HepG2 (cell line): Measurements from ENCODE around the gene INTS1. TPM values are rescaled to one million over a fixed set of nuclear protein-coding genes. Genes with fewer than 3 reads are reported as not detected.
A peak's percentile ranks its signal among the peaks of the same experiment; 100 is the strongest.

Source experiments
- ASH2L ChIP-seq: fragments of 300-600, 200-600 bp; sonication (generic); IDR thresholded peaks from 2 replicates; pipeline ENCODE4 v1.7.0; 2017; ENCODE audit warnings: low read depth, mild to moderate bottlenecking, moderate library complexity, mixed read lengths, low read length; ENCODE audit not compliant: insufficient read length
- ELF3 ChIP-seq: IDR thresholded peaks from 2 replicates; pipeline ENCODE4 v1.6.1; 2016; ENCODE audit warnings: missing genetic modification reagents, missing compliant biosample characterization
- FOXA1 ChIP-seq, 2 experiments: fragments of 450-650 bp in 1 of 2; sonication (generic) in 1 of 2; formaldehyde crosslinking in 1 of 2; IDR thresholded peaks; 2 replicates each; pipeline versions ENCODE4 v1.4.0 to v1.6.1; 2016 to 2020; ENCODE audit warnings: missing genetic modification reagents in 1 of 2
- FOXA3 ChIP-seq: IDR thresholded peaks from 2 replicates; pipeline ENCODE4 v1.6.1; 2016; ENCODE audit warnings: missing genetic modification reagents, missing compliant biosample characterization
- KDM2A ChIP-seq: sonication (generic); formaldehyde crosslinking; IDR thresholded peaks from 2 replicates; pipeline ENCODE4 v1.4.0; 2020; ENCODE audit warnings: low read depth, missing genetic modification reagents, borderline replicate concordance
- RFX5 ChIP-seq: IDR thresholded peaks from 2 replicates; pipeline ENCODE4 v1.6.1; 2011; ENCODE audit warnings: low read depth, low read length, improper control_type of control experiment
- RXRB ChIP-seq: IDR thresholded peaks from 2 replicates; pipeline ENCODE4 v1.6.1; 2016; ENCODE audit warnings: borderline replicate concordance, missing genetic modification reagents, missing compliant biosample characterization
- SALL1 ChIP-seq: sonication (generic); formaldehyde crosslinking; IDR thresholded peaks from 2 replicates; pipeline ENCODE4 v1.8.0; 2022; ENCODE audit warnings: mild to moderate bottlenecking, missing genetic modification reagents
- SMAD3 ChIP-seq: sonication (generic); formaldehyde crosslinking; IDR thresholded peaks from 2 replicates; pipeline ENCODE4 v1.4.0; 2020; ENCODE audit warnings: missing genetic modification reagents
- STAG1 ChIP-seq: sonication (generic); formaldehyde crosslinking; IDR thresholded peaks from 2 replicates; pipeline ENCODE4 v1.4.0; 2020; ENCODE audit warnings: missing genetic modification reagents
- TCF7 ChIP-seq: sonication (generic); IDR thresholded peaks from 2 replicates; pipeline ENCODE4 v1.6.1; 2016; ENCODE audit warnings: antibody characterized with exemption, low read depth
- TMF1 ChIP-seq: sonication (generic); formaldehyde crosslinking; IDR thresholded peaks from 2 replicates; pipeline ENCODE4 v1.8.1; 2022; ENCODE audit warnings: low read depth, missing genetic modification reagents
- ZNF501 ChIP-seq: sonication (generic); formaldehyde crosslinking; IDR thresholded peaks from 2 replicates; pipeline ENCODE4 v1.5.1; 2020; ENCODE audit warnings: mild to moderate bottlenecking, moderate library complexity, missing genetic modification reagents
- ZNF724P ChIP-seq: sonication (generic); formaldehyde crosslinking; IDR thresholded peaks from 2 replicates; pipeline ENCODE4 v1.8.0; 2022; ENCODE audit warnings: missing genetic modification reagents, borderline replicate concordance
- ZNF766 ChIP-seq: sonication (generic); formaldehyde crosslinking; IDR thresholded peaks from 2 replicates; pipeline ENCODE4 v1.5.0; 2020; ENCODE audit warnings: missing genetic modification reagents, borderline replicate concordance
- ZSCAN9 ChIP-seq: IDR thresholded peaks from 2 replicates; pipeline ENCODE4 v1.6.1; 2016; ENCODE audit warnings: borderline replicate concordance
- polyA plus RNA-seq, 8 experiments: library from polyadenylated mRNA; depleted of rRNA in 3 of 8; stranded (reverse) in 7 of 8; unstranded in 1 of 8; fragments of >200 nt; fragmentation: Illumina TruSeq in 4 of 8; extraction: Trizol in 4 of 8; gene quantifications; 2 replicates each; pipeline versions ENCODE4 v1.2.1 to v1.2.3, GENCODE V29; 2011 to 2016; ENCODE audit warnings: low read depth in 4 of 8, missing spikeins in 1 of 8, mixed read lengths in 1 of 8; ENCODE audit not compliant: insufficient read depth in 1 of 8
- total RNA-seq, 5 experiments: library from RNA; depleted of rRNA; stranded (reverse); fragments of >200 nt; fragmentation: Illumina TruSeq; extraction: Trizol; gene quantifications; 2 replicates each; pipeline ENCODE4 v1.2.3, GENCODE V29; 2016; ENCODE audit warnings: low read depth in 1 of 5
- TF ChIP-seq, protein P1 (sequence below): sonication (generic); formaldehyde crosslinking; IDR thresholded peaks from 2 replicates; pipeline ENCODE4 v1.8.0; 2022; ENCODE audit warnings: missing genetic modification reagents, low read depth, mild to moderate bottlenecking, borderline replicate concordance
- TF ChIP-seq, protein P2 (sequence below): sonication (generic); formaldehyde crosslinking; IDR thresholded peaks from 2 replicates; pipeline ENCODE4 v1.4.0; 2020; ENCODE audit warnings: missing genetic modification reagents
- TF ChIP-seq, protein P3 (sequence below): sonication (generic); formaldehyde crosslinking; IDR thresholded peaks from 2 replicates; pipeline ENCODE4 v1.8.1; 2023; ENCODE audit warnings: mild to moderate bottlenecking, inconsistent platforms, moderate library complexity, missing genetic modification reagents, borderline replicate concordance
- TF ChIP-seq, protein P4 (sequence below): sonication (generic); formaldehyde crosslinking; IDR thresholded peaks from 2 replicates; pipeline ENCODE4 v1.8.1; 2022; ENCODE audit warnings: low read depth, mild to moderate bottlenecking, missing genetic modification reagents
- TF ChIP-seq, protein P5 (sequence below): sonication (generic); formaldehyde crosslinking; IDR thresholded peaks from 2 replicates; pipeline ENCODE4 v1.4.0; 2020; ENCODE audit warnings: mild to moderate bottlenecking, missing genetic modification reagents
- TF ChIP-seq, protein P6 (sequence below): sonication (generic); formaldehyde crosslinking; IDR thresholded peaks from 2 replicates; pipeline ENCODE4 v1.5.0; 2020; ENCODE audit warnings: mild to moderate bottlenecking, missing genetic modification reagents, borderline replicate concordance

The INTS1 gene
- total and polyA plus RNA-seq, 2 of the 13 experiments (the other 11 are each of a cell fraction or from before 2014, with no cell fraction given): 13.7 to 29.0 TPM

DNA sequence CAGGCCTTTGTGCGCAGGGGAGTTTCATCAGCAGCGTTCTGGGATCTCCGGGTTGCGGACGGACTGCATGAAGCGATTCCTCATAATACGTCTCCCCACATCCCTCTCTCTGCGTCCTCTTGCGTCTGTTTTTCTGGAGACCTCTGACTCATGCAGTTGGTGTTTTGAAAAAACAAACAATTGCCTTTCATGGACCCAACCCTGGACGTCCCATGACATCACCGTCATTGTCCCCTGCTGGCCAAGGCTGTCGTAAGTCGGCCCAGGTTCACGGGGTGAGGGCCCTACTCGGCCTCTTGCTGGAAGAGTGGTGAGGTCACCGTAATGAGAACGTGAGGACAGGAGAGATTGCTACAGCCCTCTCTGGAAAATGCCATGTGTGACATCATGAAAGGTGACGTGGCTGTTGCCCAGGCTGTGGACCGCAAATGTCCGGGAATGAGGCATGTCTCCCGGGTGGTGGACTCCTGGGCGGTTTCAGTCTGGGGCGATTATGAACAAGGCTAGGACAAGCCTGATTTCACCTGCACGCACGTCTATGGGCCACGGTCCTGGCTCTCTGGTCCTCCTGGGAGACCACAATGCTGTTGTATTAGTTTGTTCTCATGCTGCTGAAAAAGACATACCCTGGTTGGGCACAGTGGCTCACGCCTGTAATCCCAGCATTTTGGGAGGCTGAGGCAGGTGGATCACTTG lies 16.5 kb upstream of the INTS1 start (continued):
- TF ChIP-seq ELF3 (CRISPR knock-in tag) (peak; percentile 61; the same call in 1 of the 2 replicates), KDM2A (peak; percentile 90), TMF1 (CRISPR knock-in tag) (no peak), SALL1 (peak; percentile 60), ASH2L (peak; percentile 52), RXRB (CRISPR knock-in tag) (peak; percentile 89), STAG1 (CRISPR knock-in tag) (no peak; the same call in 1 of the 2 replicates), TCF7 (no peak; the same call in 1 of the 2 replicates), ZNF724P (CRISPR knock-in tag) (0 out of 2 replicates have a peak, but pooled peaks have one; percentile 35), ZNF501 (CRISPR knock-in tag) (peak; percentile 87), FOXA1 (IDR thresholded peaks at IDR 0.05) (no peak), FOXA1 (CRISPR knock-in tag; IDR thresholded peaks at IDR 0.05) (peak; percentile 6; the same call in 1 of the 2 replicates), ZSCAN9 (0 out of 2 replicates have a peak, but pooled peaks have one; percentile 28), RFX5 (peak; percentile 67; the same call in 1 of the 2 replicates), FOXA3 (CRISPR knock-in tag) (peak; percentile 70; the same call in 1 of the 2 replicates), ZNF766 (CRISPR knock-in tag) (no peak; the same call in 1 of the 2 replicates), SMAD3 (CRISPR knock-in tag) (0 out of 2 replicates have a peak, but pooled peaks have one; percentile 40)
- TF ChIP-seq, protein P1, sequence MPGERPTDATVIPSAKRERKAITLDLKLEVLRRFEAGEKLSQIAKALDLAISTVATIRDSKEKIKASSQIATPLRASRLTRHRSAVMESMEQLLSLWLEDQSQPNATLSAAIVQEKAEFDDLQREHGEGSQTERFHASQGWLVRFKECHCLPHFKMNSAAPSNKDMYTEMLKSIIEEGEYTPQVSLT (CRISPR knock-in tag): no peak
- TF ChIP-seq, protein P2, sequence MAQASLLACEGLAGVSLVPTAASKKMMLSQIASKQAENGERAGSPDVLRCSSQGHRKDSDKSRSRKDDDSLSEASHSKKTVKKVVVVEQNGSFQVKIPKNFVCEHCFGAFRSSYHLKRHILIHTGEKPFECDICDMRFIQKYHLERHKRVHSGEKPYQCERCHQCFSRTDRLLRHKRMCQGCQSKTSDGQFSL: no peak
- TF ChIP-seq, protein P3, sequence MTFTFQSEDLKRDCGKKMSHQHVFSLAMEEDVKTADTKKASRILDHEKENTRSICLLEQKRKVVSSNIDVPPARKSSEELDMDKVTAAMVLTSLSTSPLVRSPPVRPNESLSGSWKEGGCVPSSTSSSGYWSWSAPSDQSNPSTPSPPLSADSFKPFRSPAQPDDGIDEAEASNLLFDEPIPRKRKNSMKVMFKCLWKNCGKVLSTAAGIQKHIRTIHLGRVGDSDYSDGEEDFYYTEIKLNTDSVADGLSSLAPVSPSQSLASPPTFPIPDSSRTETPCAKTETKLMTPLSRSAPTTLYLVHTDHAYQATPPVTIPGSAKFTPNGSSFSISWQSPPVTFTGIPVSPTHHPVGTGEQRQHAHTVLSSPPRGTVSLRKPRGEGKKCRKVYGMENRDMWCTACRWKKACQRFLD (CRISPR knock-in tag): no peak
- TF ChIP-seq, protein P4, sequence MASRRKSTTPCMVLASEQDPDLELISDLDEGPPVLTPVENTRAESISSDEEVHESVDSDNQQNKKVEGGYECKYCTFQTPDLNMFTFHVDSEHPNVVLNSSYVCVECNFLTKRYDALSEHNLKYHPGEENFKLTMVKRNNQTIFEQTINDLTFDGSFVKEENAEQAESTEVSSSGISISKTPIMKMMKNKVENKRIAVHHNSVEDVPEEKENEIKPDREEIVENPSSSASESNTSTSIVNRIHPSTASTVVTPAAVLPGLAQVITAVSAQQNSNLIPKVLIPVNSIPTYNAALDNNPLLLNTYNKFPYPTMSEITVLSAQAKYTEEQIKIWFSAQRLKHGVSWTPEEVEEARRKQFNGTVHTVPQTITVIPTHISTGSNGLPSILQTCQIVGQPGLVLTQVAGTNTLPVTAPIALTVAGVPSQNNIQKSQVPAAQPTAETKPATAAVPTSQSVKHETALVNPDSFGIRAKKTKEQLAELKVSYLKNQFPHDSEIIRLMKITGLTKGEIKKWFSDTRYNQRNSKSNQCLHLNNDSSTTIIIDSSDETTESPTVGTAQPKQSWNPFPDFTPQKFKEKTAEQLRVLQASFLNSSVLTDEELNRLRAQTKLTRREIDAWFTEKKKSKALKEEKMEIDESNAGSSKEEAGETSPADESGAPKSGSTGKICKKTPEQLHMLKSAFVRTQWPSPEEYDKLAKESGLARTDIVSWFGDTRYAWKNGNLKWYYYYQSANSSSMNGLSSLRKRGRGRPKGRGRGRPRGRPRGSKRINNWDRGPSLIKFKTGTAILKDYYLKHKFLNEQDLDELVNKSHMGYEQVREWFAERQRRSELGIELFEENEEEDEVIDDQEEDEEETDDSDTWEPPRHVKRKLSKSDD: peak; percentile 98
- TF ChIP-seq, protein P5, sequence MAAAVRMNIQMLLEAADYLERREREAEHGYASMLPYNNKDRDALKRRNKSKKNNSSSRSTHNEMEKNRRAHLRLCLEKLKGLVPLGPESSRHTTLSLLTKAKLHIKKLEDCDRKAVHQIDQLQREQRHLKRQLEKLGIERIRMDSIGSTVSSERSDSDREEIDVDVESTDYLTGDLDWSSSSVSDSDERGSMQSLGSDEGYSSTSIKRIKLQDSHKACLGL (CRISPR knock-in tag): peak; percentile 63; the same call in 1 of the 2 replicates
- TF ChIP-seq, protein P6, sequence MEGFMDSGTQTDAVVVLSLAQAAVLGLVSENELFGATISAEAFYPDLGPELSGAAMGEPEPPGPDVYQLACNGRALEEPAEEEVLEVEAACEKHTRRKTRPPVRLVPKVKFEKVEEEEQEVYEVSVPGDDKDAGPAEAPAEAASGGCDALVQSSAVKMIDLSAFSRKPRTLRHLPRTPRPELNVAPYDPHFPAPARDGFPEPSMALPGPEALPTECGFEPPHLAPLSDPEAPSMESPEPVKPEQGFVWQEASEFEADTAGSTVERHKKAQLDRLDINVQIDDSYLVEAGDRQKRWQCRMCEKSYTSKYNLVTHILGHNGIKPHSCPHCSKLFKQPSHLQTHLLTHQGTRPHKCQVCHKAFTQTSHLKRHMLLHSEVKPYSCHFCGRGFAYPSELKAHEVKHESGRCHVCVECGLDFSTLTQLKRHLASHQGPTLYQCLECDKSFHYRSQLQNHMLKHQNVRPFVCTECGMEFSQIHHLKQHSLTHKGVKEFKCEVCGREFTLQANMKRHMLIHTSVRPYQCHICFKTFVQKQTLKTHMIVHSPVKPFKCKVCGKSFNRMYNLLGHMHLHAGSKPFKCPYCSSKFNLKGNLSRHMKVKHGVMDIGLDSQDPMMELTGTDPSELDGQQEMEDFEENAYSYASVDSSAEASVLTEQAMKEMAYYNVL (CRISPR knock-in tag): peak; percentile 44; the same call in 1 of the 2 replicates
